Activated CD4-positive, CD25-positive, alpha-beta regulatory T cell treated with anti-CD3 and anti-CD28 coated beads, Interleukin-2, amount 50 U/mL, for 72 hours (primary cell): ENCODE results near the gene IMPACT.

Experiments
- DNase-seq: peaks from one replicate; pipeline ENCODE4 v3.0.0; 2021

Gene IMPACT

GRCh38 chr18:24485681-24486080 is 59.2 kb downstream of the IMPACT start:
- DNase-seq: no peak

GRCh38 chr18:24486684-24487083 is 60.2 kb downstream of the IMPACT start:
- no peak for DNase-seq

- no peak for DNase-seq
Observed at GRCh38 chr18:24488824-24489493, 62.5 kb downstream of the IMPACT start.

GRCh38 chr18:24490539-24490938 is 64.1 kb downstream of the IMPACT start:
- DNase-seq: no peak

GRCh38 chr18:24491927-24492834 is 65.7 kb downstream of the IMPACT start:
- no peak for DNase-seq

GRCh38 chr18:24494586-24494985 is 68.1 kb downstream of the IMPACT start:
- no peak for DNase-seq

- DNase-seq: no peak
Observed at GRCh38 chr18:24497031-24497754, 70.7 kb downstream of the IMPACT start.

- no peak for DNase-seq
Observed at GRCh38 chr18:24499814-24500213, 73.3 kb downstream of the IMPACT start.

- DNase-seq: no peak
Observed at GRCh38 chr18:24500217-24500616, 73.7 kb downstream of the IMPACT start.

GRCh38 chr18:24500766-24501165 is 74.3 kb downstream of the IMPACT start:
- no peak for DNase-seq

- no peak for DNase-seq
Observed at GRCh38 chr18:24502667-24503523, 76.4 kb downstream of the IMPACT start.
